HUES48 (cell line): ENCODE data around the gene KMO.

ENCODE experiments used
- H3K27ac ChIP-seq: one replicate; pipeline ENCODE4 v1.7.0; 2013; ENCODE audit warnings: low read depth, low read length, inconsistent platforms
- H3K27me3 ChIP-seq: 2 replicates; pipeline ENCODE4 v1.6.1; 2013; ENCODE audit warnings: mild to moderate bottlenecking, low read length; ENCODE audit not compliant: control insufficient read depth, insufficient read depth
- H3K36me3 ChIP-seq: 2 replicates; pipeline ENCODE4 v1.6.1; 2013; ENCODE audit warnings: low read length; ENCODE audit not compliant: control insufficient read depth, insufficient read depth
- H3K4me1 ChIP-seq: 2 replicates; pipeline ENCODE4 v1.6.1; 2013; ENCODE audit warnings: mild to moderate bottlenecking, low read length; ENCODE audit not compliant: control insufficient read depth, insufficient read depth
- H3K4me3 ChIP-seq: 2 replicates; pipeline ENCODE4 v1.5.1; 2013; ENCODE audit warnings: mild to moderate bottlenecking, low read depth, low read length
- H3K9ac ChIP-seq: 2 replicates; pipeline ENCODE4 v1.6.1; 2013; ENCODE audit warnings: mild to moderate bottlenecking, low read depth, low read length, moderate library complexity
- H3K9me3 ChIP-seq: 2 replicates; pipeline ENCODE4 v1.6.1; 2013; ENCODE audit warnings: low read length; ENCODE audit not compliant: control insufficient read depth, insufficient read depth

Gene KMO

GRCh38 chr1:241640149-241640866 lies 108.1 kb downstream of the KMO start, which contains the start of the genes CHML and OPN3:
Gene CHML (minus strand): TSS chr1:241640369. CDS start chr1:241635766, 4,603 bp downstream.
Gene OPN3 (minus strand): TSS chr1:241640369. CDS start chr1:241640254, 115 bp downstream.
- Histone ChIP-seq H3K27me3 (0 out of 2 replicates have a peak, but pooled peaks cover 3% of the 10 kb centered on the region), H3K4me3 (peak within 1 kb of the TSS; percentile 100), H3K36me3 (peaks cover 21% of the 10 kb centered on the region), H3K4me1 (peaks cover 23% of the 10 kb centered on the region), H3K27ac (peak within 1 kb of the TSS; percentile 87), H3K9me3 (0 out of 2 replicates have a peak, but pooled peaks cover 15% of the 10 kb centered on the region), H3K9ac (peak within 1 kb of the TSS; percentile 92)

GRCh38 chr1:241640867-241641622 lies 108.9 kb downstream of the KMO start:
- peak overlapping the region; percentile 55 for H3K4me3 ChIP-seq
- H3K9ac ChIP-seq = no peak overlapping the region
- 0 out of 2 replicates have a peak, but pooled peaks cover 3% of the 10 kb centered on the region for H3K27me3 ChIP-seq
- peaks cover 23% of the 10 kb centered on the region for H3K4me1 ChIP-seq
- 0 out of 2 replicates have a peak, but pooled peaks cover 15% of the 10 kb centered on the region for H3K9me3 ChIP-seq
- peaks cover 13% of the 10 kb centered on the region; the same call in 1 of the 2 replicates for H3K36me3 ChIP-seq
- H3K27ac ChIP-seq = no peak overlapping the region

GRCh38 chr1:241641773-241642592 lies 109.8 kb downstream of the KMO start:
- H3K9me3 ChIP-seq = 0 out of 2 replicates have a peak, but pooled peaks cover 15% of the 10 kb centered on the region
- H3K27me3 ChIP-seq = 0 out of 2 replicates have a peak, but pooled peaks cover 3% of the 10 kb centered on the region
- H3K9ac ChIP-seq = no peak overlapping the region
- H3K36me3 ChIP-seq = peaks cover 6% of the 10 kb centered on the region; the same call in 1 of the 2 replicates
- no peak overlapping the region for H3K4me3 ChIP-seq
- H3K4me1 ChIP-seq = peaks cover 22% of the 10 kb centered on the region
- no peak overlapping the region for H3K27ac ChIP-seq

GRCh38 chr1:241642593-241642944 lies 110.4 kb downstream of the KMO start:
- H3K4me1 ChIP-seq = peaks cover 16% of the 10 kb centered on the region
- no peak overlapping the region for H3K9ac ChIP-seq
- no peaks in the 10 kb centered on the region; the same call in 1 of the 2 replicates for H3K36me3 ChIP-seq
- 0 out of 2 replicates have a peak, but pooled peaks cover 3% of the 10 kb centered on the region for H3K27me3 ChIP-seq
- no peak overlapping the region for H3K4me3 ChIP-seq
- 0 out of 2 replicates have a peak, but pooled peaks cover 15% of the 10 kb centered on the region for H3K9me3 ChIP-seq
- no peak overlapping the region for H3K27ac ChIP-seq

- H3K4me1 ChIP-seq = peaks cover 5% of the 10 kb centered on the region; the same call in 1 of the 2 replicates
- H3K27ac ChIP-seq = no peak overlapping the region
- no peaks in the 10 kb centered on the region for H3K36me3 ChIP-seq
- no peak overlapping the region for H3K4me3 ChIP-seq
- H3K9me3 ChIP-seq = 0 out of 2 replicates have a peak, but pooled peaks cover 15% of the 10 kb centered on the region
- no peak overlapping the region for H3K9ac ChIP-seq
- 0 out of 2 replicates have a peak, but pooled peaks cover 3% of the 10 kb centered on the region for H3K27me3 ChIP-seq
These were observed 112.1 kb downstream of the KMO start for GRCh38 chr1:241644259-241644658.

GRCh38 chr1:241645199-241645598 lies 113.0 kb downstream of the KMO start:
- no peaks in the 10 kb centered on the region for H3K36me3 ChIP-seq
- H3K9me3 ChIP-seq = 0 out of 2 replicates have a peak, but pooled peaks cover 15% of the 10 kb centered on the region
- H3K27me3 ChIP-seq = 0 out of 2 replicates have a peak, but pooled peaks cover 3% of the 10 kb centered on the region
- peaks cover 5% of the 10 kb centered on the region; the same call in 1 of the 2 replicates for H3K4me1 ChIP-seq
- H3K9ac ChIP-seq = no peak overlapping the region
- H3K4me3 ChIP-seq = no peak overlapping the region
- no peak overlapping the region for H3K27ac ChIP-seq
